ENCODE data around the gene PTPRO.

PTPRO gene

GRCh38 chr12:15322164-15323061 is at the start of gene PTPRO:
Gene PTPRO, plus strand, starts transcription at chr12:15322508.
- no peak for FAIRE-seq

GRCh38 chr12:15273896-15274295 is 48.4 kb upstream of the PTPRO start:
- no peak for FAIRE-seq
- no peak for DNase-seq (ENCODE audit: insufficient read length, low spot score)
- no peak for TF ChIP-seq CTCF (IDR thresholded peaks at IDR 0.05; ENCODE audit: insufficient read depth, missing control alignments)

More at GRCh38 chr12:15322164-15323061, at the start of gene PTPRO:
- TF ChIP-seq CTCF (IDR thresholded peaks at IDR 0.05; ENCODE audit: insufficient read depth, missing control alignments), result no peak
- DNase-seq (ENCODE audit: insufficient read length, low spot score), result peak; percentile 19

GRCh38 chr12:15274561-15274967 is 47.7 kb upstream of the PTPRO start:
- FAIRE-seq (no peak), DNase-seq (ENCODE audit: insufficient read length, low spot score) (no peak)
- no peak for TF ChIP-seq CTCF (IDR thresholded peaks at IDR 0.05; ENCODE audit: insufficient read depth, missing control alignments)

GRCh38 chr12:15276088-15276698 is 46.1 kb upstream of the PTPRO start:
- peak; percentile 74 for TF ChIP-seq CTCF (IDR thresholded peaks at IDR 0.05; ENCODE audit: insufficient read depth, missing control alignments)
- DNase-seq (ENCODE audit: insufficient read length, low spot score), result peak; percentile 36
- FAIRE-seq, result peak; percentile 96

- no peak for TF ChIP-seq CTCF (IDR thresholded peaks at IDR 0.05; ENCODE audit: insufficient read depth, missing control alignments)
- FAIRE-seq, result no peak
- no peak for DNase-seq (ENCODE audit: insufficient read length, low spot score)
Measured at GRCh38 chr12:15278816-15279658, 43.3 kb upstream of the PTPRO start.

GRCh38 chr12:15280930-15281329 is 41.4 kb upstream of the PTPRO start:
- FAIRE-seq (no peak), DNase-seq (ENCODE audit: insufficient read length, low spot score) (no peak)
- no peak for TF ChIP-seq CTCF (IDR thresholded peaks at IDR 0.05; ENCODE audit: insufficient read depth, missing control alignments)
